Stomach (tissue), 9 donors: ENCODE results near the gene CNGA2. TPM values are rescaled to one million over a fixed set of nuclear protein-coding genes. Genes with fewer than 3 reads are reported as not detected.
A peak's percentile ranks its signal among the peaks of the same experiment; 100 is the strongest.

ENCODE experiments used
- DNase-seq, 2 donors: peaks; one replicate each; pipeline versions ENCODE4 v3.0.0 to v3.0.0-alpha.2; 2013 to 2019
- H3K27ac ChIP-seq, 5 donors: fragments of 200-600 bp in 4 of 5; sonication (generic) in 4 of 5; one replicate each; pipeline ENCODE4 v1.5.1; 2013 to 2019; ENCODE audit warnings: mild to moderate bottlenecking in 1 of 5, moderate library complexity in 1 of 5
- H3K27me3 ChIP-seq, 3 donors: fragments of 200-600 bp; sonication (generic); one replicate each; pipeline ENCODE4 v1.5.1; 2017 to 2019; ENCODE audit warnings: mixed run types in 1 of 3
- H3K36me3 ChIP-seq, 4 donors: fragments of 200-600 bp; sonication (generic); 1 replicate in 3 of 4; 2 replicates in 1 of 4; pipeline ENCODE4 v1.5.1; 2016 to 2019
- H3K4me1 ChIP-seq, 4 donors: fragments of 200-600 bp; sonication (generic); one replicate each; pipeline ENCODE4 v1.5.1; 2016 to 2019
- H3K4me3 ChIP-seq, 4 donors: fragments of 200-600 bp; sonication (generic) in 3 of 4; one replicate each; pipeline ENCODE4 v1.5.1; 2016 to 2019; ENCODE audit warnings: mild to moderate bottlenecking in 1 of 4
- H3K9me3 ChIP-seq, 4 donors: fragments of 200-600 bp; sonication (generic); one replicate each; pipeline ENCODE4 v1.5.1; 2016 to 2019
- CTCF ChIP-seq, 7 experiments: fragments of 450-650 bp in 4 of 7; fragments of 200-600 bp in 3 of 7; sonication (generic) in 3 of 7; IDR thresholded peaks; one replicate each; pipeline ENCODE4 v1.5.1; 2016 to 2019; ENCODE audit warnings: antibody characterized with exemption in 7 of 7, control low read depth in 2 of 7, mild to moderate bottlenecking in 1 of 7
- EP300 ChIP-seq: sonication (generic); formaldehyde crosslinking; IDR thresholded peaks from one replicate; pipeline ENCODE4 v1.6.1; 2017; ENCODE audit warnings: antibody characterized with exemption
- POLR2A ChIP-seq, 4 donors: fragments of 450-650 bp; IDR thresholded peaks; one replicate each; pipeline ENCODE4 v1.6.1; 2016; ENCODE audit warnings: antibody characterized with exemption in 4 of 4, control low read depth in 2 of 4, mild to moderate bottlenecking in 1 of 4, moderate library complexity in 1 of 4
- POLR2AphosphoS5 ChIP-seq, 3 donors: sonication (generic); formaldehyde crosslinking; IDR thresholded peaks; one replicate each; pipeline ENCODE4 v1.6.1; 2016; ENCODE audit warnings: antibody characterized with exemption in 3 of 3
- WGBS, 5 donors: extraction: QIAGEN DNeasy Blood & Tissue Kit in 3 of 5; methylation state at CpG; one replicate each; pipeline versions ENCODE4 v1.1.5 to v1.1.7; 2013 to 2018; 5-methylcytosine and 5-hydroxymethylcytosine counted together
- intact Hi-C: fragments of 100-400 bp; cut with DNase I; formaldehyde crosslinking; loops from one replicate; pipeline ENCODE4 v1.15.1; 2023; ENCODE audit warnings: low total_unique reads
- polyA plus RNA-seq, 3 donors: library from polyadenylated mRNA; stranded (reverse); fragments of 200-250 nt; gene quantifications; one replicate each; pipeline ENCODE4 v1.2.3, GENCODE V29; 2013
- total RNA-seq, 5 donors: library from RNA; depleted of rRNA; stranded (reverse); fragments of >200 nt; gene quantifications; one replicate each; pipeline versions ENCODE4 v1.1.0 to v1.2.3, GENCODE V29; 2014 to 2016
- donor health status: healthy with polysubstance abuse.
- donor health status: Bipolar disorder and iron deficiency.
- donor health status: healthy.

CNGA2 gene
- total and polyA plus RNA-seq, 8 donors = not detected

GRCh38 chrX:151735219-151735618 lies 673 bp downstream of the CNGA2 start:
- no peak overlapping the region for H3K4me3 ChIP-seq
- peaks cover 0 to 8% (median 0%) of the 10 kb centered on the region in 3 donors for H3K27me3 ChIP-seq
- intact Hi-C loops = no loop called here
- no peak overlapping the region for H3K27ac ChIP-seq
- TF ChIP-seq EP300 (no peak), POLR2A (IDR thresholded peaks at IDR 0.05) (no peak), CTCF (IDR thresholded peaks at IDR 0.05) (no peak), POLR2AphosphoS5 (IDR thresholded peaks at IDR 0.05) (no peak)
- 42 to 79% (median 61%) methylated on average over 2 of the region's 2 CpGs for WGBS, 5 donors
- no peaks in the 10 kb centered on the region for H3K9me3 ChIP-seq
- H3K36me3 ChIP-seq = no peaks in the 10 kb centered on the region
- no peaks in the 10 kb centered on the region for H3K4me1 ChIP-seq
- DNase-seq = no peak

- WGBS, 5 donors = 63 to 88% (median 68%) methylated on average over 6 of the region's 6 CpGs
- no peak overlapping the region for H3K27ac ChIP-seq
- no peak for DNase-seq
- intact Hi-C loops = no loop called here
- H3K9me3 ChIP-seq = peaks cover 0 to 7% (median 0%) of the 10 kb centered on the region in 4 donors
- no peak overlapping the region for H3K4me3 ChIP-seq
- H3K4me1 ChIP-seq = no peaks in the 10 kb centered on the region
- no peaks in the 10 kb centered on the region for H3K36me3 ChIP-seq
- H3K27me3 ChIP-seq = peaks cover 0 to 8% (median 0%) of the 10 kb centered on the region in 3 donors
- no peak for TF ChIP-seq EP300
- no peak for TF ChIP-seq POLR2A (IDR thresholded peaks at IDR 0.05)
- no peak for TF ChIP-seq POLR2AphosphoS5 (IDR thresholded peaks at IDR 0.05)
- no peak for TF ChIP-seq CTCF (IDR thresholded peaks at IDR 0.05)
Measured at GRCh38 chrX:151736685-151737084, 2.1 kb downstream of the CNGA2 start.

- Histone ChIP-seq H3K9me3 (peaks cover 0 to 7% (median 0%) of the 10 kb centered on the region in 4 donors), H3K4me1 (no peaks in the 10 kb centered on the region), H3K27me3 (peaks cover 0 to 1% (median 0%) of the 10 kb centered on the region in 3 donors), H3K4me3 (no peak overlapping the region), H3K36me3 (no peaks in the 10 kb centered on the region), H3K27ac (no peak overlapping the region)
- intact Hi-C loops = no loop called here
- TF ChIP-seq POLR2AphosphoS5 (IDR thresholded peaks at IDR 0.05) (no peak), POLR2A (IDR thresholded peaks at IDR 0.05) (no peak)
- DNase-seq = no peak
- 53 to 75% (median 60%) methylated on average over 2 to 5 of the region's 5 CpGs for WGBS, 5 donors
Measured at GRCh38 chrX:151737494-151737893, 2.9 kb downstream of the CNGA2 start.

GRCh38 chrX:151738751-151739150 lies 4.2 kb downstream of the CNGA2 start:
- H3K27ac ChIP-seq = no peak overlapping the region
- TF ChIP-seq CTCF (IDR thresholded peaks at IDR 0.05) (no peak), POLR2A (IDR thresholded peaks at IDR 0.05) (no peak), POLR2AphosphoS5 (IDR thresholded peaks at IDR 0.05) (no peak), EP300 (no peak)
- no peaks in the 10 kb centered on the region for H3K36me3 ChIP-seq
- H3K9me3 ChIP-seq = peaks cover 0 to 7% (median 0%) of the 10 kb centered on the region in 4 donors
- no peak overlapping the region for H3K4me3 ChIP-seq
- no peaks in the 10 kb centered on the region for H3K27me3 ChIP-seq
- H3K4me1 ChIP-seq = no peaks in the 10 kb centered on the region
- DNase-seq = peak in 1 of 2 donors; percentile 17
- intact Hi-C loops = no loop called here
- WGBS, 5 donors = 70 to 88% (median 76%) methylated on average over 6 to 7 of the region's 7 CpGs; no CpG with 5 or more reads in 1 of the 5 donors

- TF ChIP-seq POLR2AphosphoS5 (IDR thresholded peaks at IDR 0.05) (no peak), CTCF (IDR thresholded peaks at IDR 0.05) (no peak), POLR2A (IDR thresholded peaks at IDR 0.05) (no peak), EP300 (no peak)
- Histone ChIP-seq H3K4me3 (no peak overlapping the region), H3K36me3 (no peaks in the 10 kb centered on the region), H3K27me3 (no peaks in the 10 kb centered on the region), H3K4me1 (no peaks in the 10 kb centered on the region), H3K27ac (no peak overlapping the region), H3K9me3 (peaks cover 0 to 7% (median 0%) of the 10 kb centered on the region in 4 donors)
- no peak for DNase-seq
- intact Hi-C loops = no loop called here
- WGBS, 5 donors = 62 to 88% (median 83%) methylated on average over 3 to 4 of the region's 4 CpGs
Measured at GRCh38 chrX:151741606-151742005, 7.1 kb downstream of the CNGA2 start.
